ENCODE data around the gene MST1R.
A peak's percentile ranks its signal among the peaks of the same experiment; 100 is the strongest.
"Not testable (repeated sequence)": the region's sequence is repeated elsewhere in the genome, so short reads cannot be mapped to it uniquely, and the experiment has no call there.

MST1R gene

DNA sequence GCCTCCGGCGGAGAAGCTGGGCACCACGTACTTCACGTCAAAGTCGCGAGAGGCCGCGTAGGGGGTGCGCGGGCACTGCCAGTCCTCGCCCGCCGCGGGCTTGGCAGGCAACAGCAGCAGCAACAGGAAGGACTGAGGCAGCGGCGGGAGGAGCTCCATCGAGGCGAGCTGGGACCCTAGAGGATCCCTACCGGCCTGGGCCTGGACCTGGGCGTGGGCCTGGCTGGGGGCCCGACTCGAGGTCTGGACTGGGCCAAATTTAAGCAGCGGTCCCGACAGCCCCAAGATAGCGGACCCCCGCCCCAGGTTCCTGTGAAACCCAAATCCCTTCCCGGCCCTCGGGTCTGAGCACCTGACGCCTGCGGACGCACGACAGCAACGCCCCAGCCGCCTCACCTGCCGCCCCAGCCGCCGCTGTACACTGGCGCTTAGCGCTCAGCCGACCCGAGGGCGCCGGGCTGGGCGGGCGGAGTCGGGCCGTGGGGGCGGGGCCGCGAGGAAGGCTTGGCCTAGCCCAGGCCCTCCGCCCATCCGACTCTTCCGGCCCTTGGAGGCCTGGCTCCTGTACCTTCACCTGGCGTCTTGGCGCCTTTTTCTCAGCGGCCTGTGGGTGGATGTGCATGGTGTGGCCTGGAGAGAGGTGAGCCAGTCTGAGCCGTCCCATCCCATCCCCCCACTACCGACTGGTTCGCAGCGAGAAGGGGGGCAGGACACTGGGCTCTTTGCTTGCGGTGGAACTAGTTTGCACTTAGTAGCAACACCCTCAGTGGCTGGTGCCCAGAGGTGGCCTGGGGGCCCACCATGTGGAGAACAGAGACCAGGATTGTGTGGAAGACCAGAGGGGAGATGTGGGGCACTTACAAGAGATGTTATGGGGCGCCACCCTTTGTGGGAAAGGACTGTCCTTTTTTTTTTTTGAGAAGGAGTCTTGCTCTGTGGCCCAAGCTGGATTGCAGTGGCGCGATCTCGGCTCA, at the start of gene MST1R:
Gene MST1R (minus strand): TSS at position 423 of the 974 bp plus-strand sequence. CDS start 264 bp downstream, at position 159.
- DNase-seq (ENCODE audit: extremely low read depth in 1 of 2, low read depth in 1 of 2), result peak; percentile 38 to 74

DNA sequence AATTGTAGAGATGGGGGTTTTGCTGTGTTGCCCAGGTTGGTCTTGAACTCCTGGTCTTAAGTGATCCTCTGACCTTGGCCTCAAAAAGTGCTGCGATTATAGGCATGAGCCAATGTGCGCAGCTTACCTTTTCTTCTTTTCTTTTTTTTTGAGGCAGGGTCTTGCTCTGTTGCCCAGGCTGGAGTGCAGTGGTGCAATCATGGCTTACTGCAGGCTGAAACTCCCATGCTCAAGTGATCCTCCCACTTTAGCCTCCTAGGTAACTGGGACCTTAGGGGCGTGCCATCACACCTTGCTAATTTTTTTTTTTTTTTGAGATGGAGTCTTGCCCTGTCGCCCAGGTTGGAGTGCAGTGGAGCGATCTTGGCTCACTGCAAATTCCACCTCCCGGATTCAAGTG, 49.3 kb upstream of the MST1R start:
- no peak for DNase-seq (ENCODE audit: extremely low read depth in 1 of 2, low read depth in 1 of 2)

DNA sequence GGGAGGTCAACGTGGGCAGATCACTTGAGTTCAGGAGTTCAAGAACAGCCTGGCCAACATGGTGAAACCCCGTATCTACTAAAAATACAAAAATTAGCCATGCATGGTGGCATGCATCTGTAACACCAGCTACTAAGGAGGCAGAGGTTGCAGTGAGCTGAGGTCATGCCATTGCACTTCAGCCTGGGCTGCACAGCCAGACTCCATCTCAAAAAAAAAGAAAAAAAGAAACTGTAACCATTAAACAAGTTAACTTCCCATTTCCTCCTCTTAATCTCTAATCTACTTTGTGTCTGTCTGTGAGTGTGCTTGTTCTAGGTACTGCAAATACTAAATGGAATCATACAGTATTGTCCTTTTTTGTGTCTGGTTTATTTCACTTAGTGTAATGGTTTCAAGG, 39.0 kb upstream of the MST1R start:
- DNase-seq (ENCODE audit: extremely low read depth in 1 of 2, low read depth in 1 of 2), result no peak

DNA sequence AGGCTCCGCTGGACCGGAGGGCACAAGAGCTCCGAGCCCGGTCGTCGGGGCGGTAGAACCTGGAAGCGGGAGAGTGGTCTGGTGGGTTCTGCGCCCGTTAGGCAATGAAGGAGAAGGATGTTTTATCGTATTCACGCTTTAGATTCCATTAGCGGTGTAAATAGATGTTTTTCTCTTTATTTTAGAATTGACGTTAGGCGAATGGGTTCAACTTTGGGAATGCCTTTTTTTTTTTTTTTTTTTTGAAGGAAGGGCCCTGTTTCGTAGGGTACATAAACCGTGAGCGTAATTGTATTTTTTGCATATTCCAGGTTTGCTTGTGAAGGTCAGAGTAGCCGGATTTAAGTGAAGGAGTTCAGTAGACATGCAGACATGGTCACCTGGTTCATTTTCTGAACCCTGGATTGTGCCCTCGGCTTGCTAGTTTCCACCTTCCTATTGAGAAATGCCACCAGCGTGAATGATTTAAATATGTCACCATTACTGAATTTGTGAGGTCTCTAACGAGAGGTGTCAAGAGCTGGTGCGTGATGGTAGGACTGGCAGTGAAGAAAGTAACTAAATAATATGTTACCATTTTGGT, 37.1 kb upstream of the MST1R start:
- no peak for DNase-seq (ENCODE audit: extremely low read depth in 1 of 2, low read depth in 1 of 2)

DNA sequence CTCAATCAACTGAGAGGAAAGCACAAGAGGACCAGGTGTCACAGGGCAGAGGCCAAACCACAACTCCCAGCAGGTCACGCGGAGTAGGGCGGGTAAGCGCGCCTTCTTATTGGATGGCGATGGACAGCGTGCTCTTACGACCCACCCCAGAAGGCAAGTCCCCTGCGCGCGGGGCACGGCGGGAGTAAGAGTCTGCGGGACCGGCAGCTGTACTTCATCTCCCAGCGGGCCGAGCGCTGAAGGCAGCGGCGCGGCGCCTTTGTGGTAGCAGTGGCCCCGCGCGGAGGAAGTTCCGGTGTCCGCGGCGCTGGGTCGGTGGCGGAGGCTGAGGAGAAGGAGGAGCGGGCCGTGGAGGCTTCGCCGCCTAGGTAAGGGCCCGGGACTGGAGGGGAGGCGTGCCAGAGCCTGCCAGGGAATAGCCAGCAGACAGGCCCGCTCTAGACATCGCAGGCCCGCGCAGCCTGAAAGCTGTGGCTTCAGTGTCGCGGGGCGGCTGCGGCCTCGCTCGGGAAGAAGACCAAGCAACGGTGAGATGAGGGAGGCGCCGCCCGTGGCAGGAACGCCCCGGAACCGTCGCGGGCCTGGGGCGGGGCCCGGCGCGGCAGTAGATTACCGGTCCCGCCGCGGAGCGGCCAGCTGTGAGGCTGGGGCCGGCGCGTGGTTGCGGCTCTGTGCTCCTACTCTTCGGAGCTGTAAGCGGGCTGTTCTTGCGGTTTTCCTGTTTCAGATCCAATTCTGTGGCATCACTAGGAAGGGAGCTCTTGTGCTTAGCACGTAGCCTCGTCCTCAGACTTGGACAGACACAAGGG, 36.4 kb upstream of the MST1R start, which contains the start of gene RBM6:
Gene RBM6 (plus strand): TSS at position 293 of the 809 bp plus-strand sequence. CDS start 22,492 bp downstream, outside the sequence.
- DNase-seq (ENCODE audit: extremely low read depth in 1 of 2, low read depth in 1 of 2), result peak; percentile 82 to 86

DNA sequence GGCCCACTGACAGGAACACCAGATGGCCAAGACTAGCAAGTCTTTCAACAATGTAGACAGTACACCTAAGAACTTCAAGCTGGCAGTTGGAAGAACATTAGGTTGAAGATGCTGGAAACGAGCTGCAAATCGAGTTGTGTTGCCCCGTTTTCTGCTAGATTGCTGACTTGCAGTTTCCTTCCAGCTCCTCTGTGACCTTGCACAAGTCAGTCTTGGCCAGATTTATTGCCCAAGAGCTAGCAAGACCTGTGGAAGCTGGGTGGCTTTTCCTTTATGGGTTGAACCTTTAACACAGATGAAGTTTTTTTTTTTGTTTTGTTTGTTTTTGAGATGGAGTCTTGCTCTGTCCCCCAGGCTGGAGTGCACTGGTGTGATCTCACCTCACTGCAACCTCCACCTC, 33.4 kb upstream of the MST1R start:
- DNase-seq (ENCODE audit: extremely low read depth in 1 of 2, low read depth in 1 of 2), result no peak

DNA sequence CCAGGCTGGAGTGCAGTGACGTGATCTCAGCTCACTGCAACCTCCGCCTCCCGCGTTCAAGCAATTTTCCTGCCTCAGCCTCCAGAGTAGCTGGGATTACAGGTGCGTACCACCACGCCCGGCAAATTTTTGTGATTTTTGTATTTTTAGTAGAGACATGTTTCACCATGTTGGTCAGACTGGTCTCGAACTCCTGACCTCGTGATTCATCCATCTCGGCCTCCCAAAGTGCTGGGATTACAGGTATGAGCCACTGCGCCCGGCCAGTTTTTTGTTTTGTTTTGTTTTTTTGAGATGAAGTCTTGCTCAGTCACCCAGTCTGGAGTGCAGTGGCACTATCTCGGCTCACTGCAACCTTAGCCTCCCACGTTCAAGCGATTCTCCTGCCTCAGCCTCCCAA, 28.6 kb upstream of the MST1R start:
- not testable (repeated sequence) for DNase-seq (ENCODE audit: extremely low read depth in 1 of 2, low read depth in 1 of 2)

DNA sequence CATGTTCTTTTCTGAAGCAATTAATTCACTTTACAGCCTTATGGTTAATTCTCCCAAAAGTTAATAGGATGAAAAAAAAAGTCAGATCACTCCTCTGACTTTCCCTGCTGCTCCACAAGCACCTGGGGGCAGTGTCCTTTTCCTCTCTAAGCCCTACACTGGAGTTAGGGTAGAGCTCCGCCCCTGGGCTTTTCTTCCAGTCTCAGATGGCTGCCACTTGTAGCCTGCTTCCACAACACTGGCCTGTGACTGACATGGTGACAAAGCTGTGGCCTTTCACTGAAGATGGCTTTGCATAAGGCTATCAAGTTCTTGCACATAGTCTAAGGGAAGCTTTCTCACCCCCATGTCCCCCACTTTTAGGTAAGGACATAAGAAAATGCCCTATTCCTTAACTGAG, 27.2 kb upstream of the MST1R start:
- no peak for DNase-seq (ENCODE audit: extremely low read depth in 1 of 2, low read depth in 1 of 2)

DNA sequence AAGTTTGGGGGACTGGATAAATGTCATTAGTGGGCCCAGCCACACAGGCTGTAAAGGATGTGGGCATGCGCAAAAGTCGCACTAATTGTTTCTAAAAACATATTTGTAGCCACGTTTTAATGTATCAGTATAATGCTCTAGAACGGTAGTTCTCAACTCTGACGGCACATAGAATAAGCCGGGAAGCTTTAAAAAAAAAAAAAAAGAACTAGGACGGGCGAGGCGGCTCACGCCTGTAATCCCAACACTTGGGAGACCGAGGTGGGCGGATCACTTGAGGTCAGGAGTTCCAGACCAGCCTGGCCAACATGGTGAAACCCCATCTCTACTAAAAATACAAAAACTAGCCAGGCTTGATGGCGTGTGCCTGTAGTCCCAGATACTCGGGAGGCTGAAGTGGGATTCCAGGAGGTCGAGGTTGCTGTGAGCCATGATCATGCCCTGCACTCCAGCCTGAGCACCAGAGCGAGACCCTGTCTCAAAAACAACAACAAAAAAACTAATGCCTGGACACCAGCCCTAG, 26.6 kb upstream of the MST1R start:
- DNase-seq (ENCODE audit: extremely low read depth in 1 of 2, low read depth in 1 of 2), result no peak

DNA sequence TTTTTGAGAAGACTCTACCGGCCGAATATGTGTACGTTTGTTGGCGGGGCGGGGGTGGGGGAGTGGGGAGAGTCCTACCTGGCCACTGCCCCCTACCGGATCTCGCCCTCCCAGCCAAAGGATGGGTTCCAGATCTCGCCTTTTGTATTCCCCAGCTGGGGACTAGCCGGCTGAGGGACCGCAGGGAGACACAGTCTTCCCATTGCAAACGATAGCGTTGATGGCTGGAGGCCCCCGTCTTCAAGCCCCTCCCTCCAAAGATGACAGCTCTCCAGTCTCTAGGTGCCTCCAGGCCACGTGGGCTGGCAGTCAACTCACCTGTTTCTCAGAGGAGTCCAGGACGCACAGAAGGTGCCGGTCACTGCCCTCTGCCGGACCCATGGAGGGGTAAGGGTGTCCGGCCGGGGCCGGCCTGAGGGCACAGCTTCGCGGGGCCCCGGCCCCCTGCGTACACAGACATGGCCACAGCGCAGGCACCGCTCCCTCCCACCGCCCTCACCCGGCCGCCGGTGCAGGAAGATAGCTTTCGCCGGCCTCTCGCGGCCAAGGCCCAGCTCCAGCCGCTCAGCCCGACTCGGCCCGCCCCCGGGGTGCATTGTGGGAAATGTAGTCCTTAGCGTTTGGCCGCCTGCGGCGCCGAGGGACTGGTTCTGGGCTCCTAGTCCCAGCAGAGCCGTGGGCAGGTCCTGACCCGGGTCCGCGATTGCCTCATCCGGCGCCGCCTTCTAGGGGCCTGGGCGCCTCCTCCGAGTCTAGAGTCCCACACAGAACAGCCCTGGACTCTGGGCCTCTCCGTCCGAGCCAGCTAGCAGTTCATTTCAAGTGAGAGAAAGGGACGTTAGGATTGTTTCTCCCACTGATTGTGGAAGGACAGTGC, 25.9 kb upstream of the MST1R start, which contains the start of gene MON1A:
Gene MON1A (minus strand): TSS at position 521 of the 877 bp plus-strand sequence. CDS start 16,465 bp downstream, outside the sequence.
- DNase-seq (ENCODE audit: extremely low read depth in 1 of 2, low read depth in 1 of 2), result peak; percentile 58 to 82

DNA sequence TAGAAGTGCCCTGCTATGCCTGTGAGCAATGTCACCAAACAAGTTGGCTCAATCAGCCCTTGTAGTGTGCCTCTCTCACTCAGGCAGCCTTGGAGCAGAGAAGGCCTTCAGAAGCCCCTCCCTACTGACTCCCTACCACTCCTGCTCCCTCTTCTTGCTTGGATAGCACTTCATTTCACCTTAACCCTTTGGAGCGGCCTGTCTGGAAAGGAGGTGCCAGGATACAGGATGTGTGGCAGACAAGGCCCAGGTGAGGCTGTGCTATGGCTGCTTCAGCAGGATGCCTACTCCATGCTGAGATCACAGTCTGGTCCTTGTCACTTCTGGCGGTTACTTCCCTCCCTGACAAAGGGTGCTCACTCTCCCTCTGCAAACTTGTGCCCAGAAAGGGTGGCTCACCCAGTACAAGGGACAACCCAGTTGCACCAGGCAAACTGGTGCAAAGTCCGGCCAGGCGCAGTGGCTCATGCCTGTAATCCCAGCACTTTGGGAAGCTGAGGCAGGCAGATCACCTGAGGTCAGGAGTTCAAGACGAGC, 24.9 kb upstream of the MST1R start:
- no peak for DNase-seq (ENCODE audit: extremely low read depth in 1 of 2, low read depth in 1 of 2)

DNA sequence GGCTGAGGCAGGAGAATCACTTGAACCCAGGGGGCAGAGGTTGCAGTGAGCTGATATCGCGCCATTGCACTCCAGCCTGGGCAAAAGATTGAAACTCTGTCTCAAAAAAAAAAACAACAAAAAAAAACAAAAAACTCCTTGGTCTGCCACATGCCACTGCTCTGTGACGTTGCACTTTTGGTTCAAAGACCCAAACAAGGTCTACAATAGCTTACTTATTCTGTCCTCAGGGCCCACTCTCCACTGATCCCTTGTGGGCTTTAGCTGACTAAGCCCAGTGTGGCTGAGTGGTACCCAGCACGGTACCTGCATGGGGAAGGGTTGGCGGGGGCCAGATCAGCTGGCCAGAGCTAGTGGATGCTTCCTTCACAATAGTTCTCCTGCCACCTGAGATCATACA, 24.1 kb upstream of the MST1R start:
- DNase-seq (ENCODE audit: extremely low read depth in 1 of 2, low read depth in 1 of 2), result no peak

DNA sequence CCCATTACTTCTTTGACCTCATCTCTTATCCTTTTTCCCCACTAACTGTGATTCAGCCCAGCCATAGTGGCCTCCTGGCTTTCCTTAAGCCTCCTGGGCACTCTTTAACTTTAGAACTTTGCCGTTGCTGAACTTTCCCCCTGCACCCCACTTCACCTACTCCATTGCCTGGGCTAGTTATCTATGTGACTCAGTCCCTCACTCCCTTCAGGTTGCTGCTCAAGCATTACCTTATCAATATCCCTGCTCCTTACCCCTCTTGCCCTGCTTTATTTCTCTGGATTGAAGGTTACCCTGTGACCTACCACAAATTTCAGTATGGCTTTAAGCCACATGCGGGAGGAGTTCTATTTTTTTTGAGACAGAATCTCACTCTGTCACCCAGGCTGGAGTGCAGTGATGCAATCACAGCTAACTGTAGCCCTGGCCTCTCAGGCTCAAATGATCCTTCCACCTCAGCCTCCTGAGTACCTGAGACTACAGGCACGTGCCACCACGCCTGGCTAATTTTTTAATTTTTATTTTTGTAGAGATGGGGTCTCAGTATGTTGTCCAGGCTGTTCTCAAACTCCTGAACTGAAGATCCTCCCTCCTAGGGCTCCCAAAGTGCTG, 22.6 kb upstream of the MST1R start:
- DNase-seq (ENCODE audit: extremely low read depth in 1 of 2, low read depth in 1 of 2), result no peak

DNA sequence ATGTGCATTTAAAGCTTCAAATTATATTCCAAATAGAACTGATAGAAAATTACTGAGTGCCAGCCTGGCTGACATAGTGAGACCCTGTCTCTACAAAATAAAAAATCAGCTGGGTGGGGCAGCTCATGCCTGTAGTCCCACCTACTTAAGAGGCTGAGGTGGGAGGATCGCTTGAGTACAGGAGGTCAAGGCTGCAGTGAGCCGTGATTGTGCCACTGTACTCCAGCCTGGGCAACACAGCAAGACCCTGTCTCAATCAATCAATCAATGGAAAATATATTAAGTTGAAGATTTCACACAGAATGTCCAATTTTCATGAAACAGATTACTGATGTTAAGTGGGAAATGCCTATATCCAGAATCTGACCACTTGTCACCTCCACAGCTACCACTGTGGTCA, 21.8 kb upstream of the MST1R start:
- no peak for DNase-seq (ENCODE audit: extremely low read depth in 1 of 2, low read depth in 1 of 2)

DNA sequence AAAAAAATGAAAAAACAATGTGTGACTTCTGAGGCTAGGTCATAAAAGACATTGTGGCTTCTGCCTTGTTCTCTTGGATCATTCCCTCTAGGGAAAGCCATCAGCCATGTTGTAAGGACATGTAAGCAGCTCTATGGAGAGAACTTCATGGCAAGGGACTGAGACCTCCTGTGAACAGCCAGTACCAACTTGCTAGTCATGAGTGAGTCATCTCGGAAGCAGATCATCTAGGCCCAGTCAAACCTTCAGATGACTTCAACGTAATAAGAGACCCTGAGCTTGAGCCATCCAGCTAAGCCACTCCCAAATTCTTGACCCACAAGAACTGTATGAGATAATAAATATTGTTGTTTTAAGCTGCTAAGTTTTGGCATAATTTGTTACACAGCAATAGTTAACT, 21.0 kb upstream of the MST1R start:
- DNase-seq (ENCODE audit: extremely low read depth in 1 of 2, low read depth in 1 of 2), result no peak

DNA sequence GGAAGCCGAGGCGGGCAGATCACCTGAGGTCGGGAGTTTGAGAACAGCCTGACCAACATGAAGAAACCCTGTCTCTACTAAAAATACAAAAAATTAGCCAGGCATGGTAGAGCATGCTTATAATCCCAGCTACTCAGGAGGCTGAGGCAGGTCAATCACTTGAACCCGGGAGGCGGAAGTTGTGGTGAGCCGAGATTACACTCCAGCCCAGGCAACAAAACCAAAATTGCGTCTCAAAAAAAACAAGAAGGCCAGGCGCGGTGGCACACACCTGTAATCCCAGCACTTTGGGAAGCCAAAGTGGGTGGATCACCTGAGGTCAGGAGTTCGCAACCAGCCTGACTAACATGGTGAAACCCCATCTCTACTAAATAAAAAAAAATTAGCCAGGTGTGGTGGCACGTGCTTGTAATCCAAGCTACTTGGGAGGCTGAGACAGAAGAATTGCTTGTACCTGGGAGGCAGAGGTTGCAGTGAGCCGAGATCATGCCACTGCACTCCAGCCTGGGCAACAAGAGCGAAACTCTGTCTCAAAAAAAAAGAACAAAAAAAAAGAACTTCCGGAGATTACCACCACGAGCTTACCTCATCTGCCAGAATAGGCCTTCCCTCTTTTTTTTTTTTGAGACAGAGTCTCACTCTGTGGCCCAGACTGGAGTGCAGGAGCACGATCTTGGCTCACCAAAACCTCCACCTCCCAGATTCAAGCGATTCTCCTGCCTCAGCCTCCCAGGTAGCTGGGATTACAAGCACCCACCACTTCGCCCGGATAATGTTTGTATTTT, 14.3 kb upstream of the MST1R start:
- not testable (repeated sequence) for DNase-seq (ENCODE audit: extremely low read depth in 1 of 2, low read depth in 1 of 2)

DNA sequence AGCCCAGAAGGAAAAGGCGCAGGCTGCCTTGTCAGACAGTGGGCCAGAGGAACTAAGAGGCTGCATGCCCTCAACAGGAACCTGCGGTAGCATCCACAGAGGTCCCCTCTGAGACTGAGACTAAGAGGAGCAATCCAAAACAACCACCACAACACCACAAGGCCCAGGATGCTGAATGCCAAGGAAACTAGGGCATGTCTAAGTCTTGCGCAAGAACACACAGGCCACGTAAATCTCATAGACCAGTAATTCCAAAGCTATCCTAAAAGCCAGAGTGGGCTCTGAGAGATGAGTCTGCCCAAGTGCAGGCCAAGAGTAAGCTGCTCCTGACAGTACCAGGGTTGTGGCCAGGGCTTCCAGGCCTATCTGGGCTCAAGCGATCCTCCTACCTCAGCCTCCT, 13.0 kb upstream of the MST1R start:
- DNase-seq (ENCODE audit: extremely low read depth in 1 of 2, low read depth in 1 of 2), result no peak

DNA sequence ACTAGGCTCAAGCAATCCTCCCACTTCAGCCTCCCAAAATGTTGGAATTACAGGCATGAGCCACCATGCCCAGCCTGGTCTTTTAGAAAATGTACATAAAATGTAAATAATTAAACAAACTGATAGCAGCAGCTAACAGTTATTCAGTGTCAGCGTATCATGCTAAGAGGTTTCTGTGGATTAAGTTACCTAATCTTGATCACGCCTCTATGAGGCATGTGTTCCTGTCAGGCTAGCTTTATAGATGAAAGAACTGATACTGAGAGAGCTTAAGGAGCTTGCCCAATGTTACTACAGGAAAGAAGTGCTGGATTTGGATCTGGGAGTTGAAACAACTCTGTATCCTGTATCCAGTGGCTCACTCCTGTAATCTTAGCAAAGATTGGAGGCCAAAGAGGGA, 11.2 kb upstream of the MST1R start:
- no peak for DNase-seq (ENCODE audit: extremely low read depth in 1 of 2, low read depth in 1 of 2)
